Measurements from ENCODE around the gene CCDC78. TPM values are rescaled to one million over a fixed set of nuclear protein-coding genes. Genes with fewer than 3 reads are reported as not detected.

Gene CCDC78
- total and polyA plus RNA-seq, 2 of the 13 experiments (the other 11 are each of a cell fraction or from before 2014, with no cell fraction given), result 0.53 to 1.5 TPM

- peak; percentile 78; the same call in 1 of the 2 replicates for TF ChIP-seq SALL2 (CRISPR knock-in tag; IDR thresholded peaks at IDR 0.05)
- peak; percentile 21; the same call in 1 of the 2 replicates for TF ChIP-seq TFAP4 (IDR thresholded peaks at IDR 0.05; ENCODE audit: borderline replicate concordance, low read depth)
- peak; percentile 94 for TF ChIP-seq AKAP8 (CRISPR knock-in tag; IDR thresholded peaks at IDR 0.05)
- no peak for TF ChIP-seq ZNF615 (CRISPR knock-in tag; IDR thresholded peaks at IDR 0.05; ENCODE audit: borderline replicate concordance)
- TF ChIP-seq ZC3H13 (CRISPR knock-in tag; IDR thresholded peaks at IDR 0.05), result peak; percentile 75; the same call in 1 of the 2 replicates
- peak; percentile 74; the same call in 1 of the 2 replicates for TF ChIP-seq NFKB2 (CRISPR knock-in tag; IDR thresholded peaks at IDR 0.05; ENCODE audit: borderline replicate concordance)
- TF ChIP-seq PLSCR1 (CRISPR knock-in tag; IDR thresholded peaks at IDR 0.05; ENCODE audit: borderline replicate concordance), result no peak
- TF ChIP-seq E2F5 (CRISPR knock-in tag; conservative IDR thresholded peaks at IDR 0.05), result 0 out of 2 replicates have a peak, but pooled peaks have one; percentile 40
- TF ChIP-seq POLR2G (IDR thresholded peaks at IDR 0.05; ENCODE audit: low read depth, low read length), result peak; percentile 87
- TF ChIP-seq ZNF772 (CRISPR knock-in tag; IDR thresholded peaks at IDR 0.05), result peak; percentile 56
- TF ChIP-seq KAT2B (IDR thresholded peaks at IDR 0.05; ENCODE audit: borderline replicate concordance, low read depth, low read length), result no peak
- no peak; the same call in 1 of the 2 replicates for TF ChIP-seq THAP7 (CRISPR knock-in tag; IDR thresholded peaks at IDR 0.05)
- TF ChIP-seq ZFY (CRISPR knock-in tag; IDR thresholded peaks at IDR 0.05), result peak; percentile 99
- peak; percentile 45 for TF ChIP-seq MXD4 (CRISPR knock-in tag; IDR thresholded peaks at IDR 0.05)
- no peak for TF ChIP-seq ZNF652 (CRISPR knock-in tag; IDR thresholded peaks at IDR 0.05; ENCODE audit: borderline replicate concordance, low read depth)
- TF ChIP-seq CENPT (CRISPR knock-in tag; IDR thresholded peaks at IDR 0.05; ENCODE audit: low read depth), result peak; percentile 15
- no peak for TF ChIP-seq TCF12 (IDR thresholded peaks at IDR 0.05)
- 0 out of 2 replicates have a peak, but pooled peaks have one; percentile 7 for TF ChIP-seq TCF12 (CRISPR knock-in tag; IDR thresholded peaks at IDR 0.05)
- no peak for TF ChIP-seq HNF4G (IDR thresholded peaks at IDR 0.05; ENCODE audit: borderline replicate concordance, low read depth, low read length)
- TF ChIP-seq HNF4G (CRISPR knock-in tag; IDR thresholded peaks at IDR 0.05; ENCODE audit: borderline replicate concordance, low read depth), result no peak; the same call in 1 of the 2 replicates
- peak; percentile 78; the same call in 1 of the 2 replicates for TF ChIP-seq ARID4A (CRISPR knock-in tag; IDR thresholded peaks at IDR 0.05; ENCODE audit: borderline replicate concordance)
Observed at GRCh38 chr16:720990-721764, 5.1 kb downstream of the CCDC78 start, which contains the start of gene ANTKMT (continued).
